SH-SY5Y (cell line): ENCODE results near the gene C7orf33.

Experiments
- GATA2 ChIP-seq: IDR thresholded peaks from 2 replicates; pipeline ENCODE4 v1.6.1; 2011; ENCODE audit warnings: mild to moderate bottlenecking, low read depth, low read length
- GATA3 ChIP-seq: IDR thresholded peaks from 2 replicates; pipeline ENCODE4 v1.6.1; 2011; ENCODE audit warnings: low read depth, mild to moderate bottlenecking, low read length, moderate library complexity

DNA sequence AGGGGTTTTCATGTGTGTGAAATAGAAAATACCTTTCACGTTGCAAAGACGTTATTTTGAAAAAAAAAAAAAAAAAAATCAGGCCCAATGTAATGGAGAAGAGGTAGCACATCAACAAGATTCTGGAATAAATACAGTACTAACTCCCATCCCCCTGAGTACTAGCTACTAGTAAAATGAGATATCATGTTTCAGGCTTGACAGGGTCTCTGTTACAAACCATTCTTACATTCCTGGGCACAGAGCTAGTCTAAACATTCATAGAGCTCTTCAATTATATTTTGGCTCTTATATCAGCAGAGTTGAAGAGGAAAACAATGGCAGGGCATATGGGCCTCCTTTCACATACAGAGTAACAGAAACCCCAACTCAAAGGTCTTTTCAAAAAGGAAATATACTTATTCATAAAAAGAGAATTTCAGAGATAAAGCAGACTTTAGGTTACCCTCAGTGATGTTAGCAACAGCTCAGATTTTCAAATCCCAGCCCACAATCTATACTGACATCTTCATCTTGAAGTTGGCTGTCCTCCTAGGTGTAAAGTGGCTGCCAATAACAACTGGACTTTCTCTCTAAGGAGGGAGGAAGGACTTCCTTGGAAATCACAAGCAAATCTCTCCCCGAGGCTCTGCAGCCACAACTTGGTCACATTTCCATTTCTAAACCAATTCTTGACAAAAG lies 18.6 kb downstream of the C7orf33 start:
- TF ChIP-seq GATA2, result no peak
- no peak for TF ChIP-seq GATA3
